COR-L47 (cell line): ENCODE measurements around the gene DPP8.
"Not testable (repeated sequence)": the region's sequence is repeated elsewhere in the genome, so short reads cannot be mapped to it uniquely, and the experiment has no call there.

ENCODE experiments used
- DNase-seq: peaks from one replicate; lab custom pipeline; 2025; lab: John Stamatoyannopoulos, UW

The DPP8 gene

GRCh38 chr15:65516997-65517865 lies at the start of gene DPP8:
TSS of gene DPP8 (minus strand) at chr15:65517689. CDS start at chr15:65512553, 5,136 bp downstream.
- DNase-seq, result peak; percentile 88

- no peak for DNase-seq
Observed at GRCh38 chr15:65561934-65562333, 44.4 kb upstream of the DPP8 start.

GRCh38 chr15:65559941-65560340 lies 42.5 kb upstream of the DPP8 start:
- DNase-seq, result no peak

GRCh38 chr15:65558997-65559760 lies 41.7 kb upstream of the DPP8 start:
- no peak for DNase-seq

DNA sequence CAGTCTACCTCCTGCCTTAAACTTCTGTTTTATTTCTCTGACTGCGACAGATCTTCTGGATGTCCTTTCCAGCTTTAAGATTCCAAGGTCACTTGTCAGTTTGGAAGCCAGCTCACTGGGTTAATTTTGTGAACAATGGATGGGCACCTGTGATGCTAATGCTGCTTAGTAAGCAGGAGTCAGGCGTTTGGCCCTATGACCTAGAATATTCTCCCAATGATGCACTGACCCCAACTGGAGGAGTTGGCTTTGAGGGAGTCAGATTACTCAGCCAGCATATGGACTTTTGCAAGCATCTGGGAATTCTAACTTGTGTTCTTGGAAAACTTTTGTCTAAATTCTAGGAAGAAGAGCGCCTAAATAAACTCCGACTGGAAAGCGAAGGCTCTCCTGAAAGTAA lies 40.8 kb upstream of the DPP8 start:
- DNase-seq, result no peak

DNA sequence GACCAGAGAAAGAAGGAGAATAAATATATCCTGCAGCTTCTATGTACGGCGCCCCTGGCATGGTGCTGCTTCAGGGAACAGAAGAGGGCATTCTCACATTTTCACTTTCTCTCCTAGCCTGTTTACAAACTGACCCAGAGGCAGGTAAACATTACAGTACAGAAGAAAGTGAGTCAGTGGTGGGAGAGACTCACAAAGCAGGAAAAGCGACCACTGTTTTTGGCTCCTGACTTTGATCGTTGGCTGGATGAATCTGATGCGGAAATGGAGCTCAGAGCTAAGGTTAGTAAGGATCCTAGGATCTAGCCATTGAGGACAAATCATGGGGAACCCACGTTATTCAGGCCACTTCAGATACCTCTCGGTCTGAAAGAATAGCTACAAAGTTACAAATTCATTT lies 39.1 kb upstream of the DPP8 start:
- DNase-seq, result no peak

DNA sequence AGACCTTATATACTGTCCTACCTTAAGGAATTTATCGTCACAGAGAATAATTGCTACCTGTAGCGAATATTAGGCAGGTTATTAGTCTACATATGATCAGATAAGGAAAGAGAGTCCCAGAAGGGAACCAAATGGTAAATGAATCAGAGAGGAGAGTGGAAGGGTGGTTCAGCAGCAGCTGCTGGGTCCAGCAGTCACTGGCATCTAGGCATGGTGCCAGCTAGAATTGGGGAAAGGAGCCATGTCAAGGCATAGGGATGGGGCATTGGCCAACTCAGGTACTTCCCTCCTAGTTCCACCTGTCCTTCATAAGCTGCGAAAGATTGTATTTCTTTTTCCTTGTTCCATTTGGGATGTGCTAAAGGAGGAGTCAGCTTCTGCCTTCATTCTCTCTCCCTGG lies 36.2 kb upstream of the DPP8 start:
- no peak for DNase-seq

DNA sequence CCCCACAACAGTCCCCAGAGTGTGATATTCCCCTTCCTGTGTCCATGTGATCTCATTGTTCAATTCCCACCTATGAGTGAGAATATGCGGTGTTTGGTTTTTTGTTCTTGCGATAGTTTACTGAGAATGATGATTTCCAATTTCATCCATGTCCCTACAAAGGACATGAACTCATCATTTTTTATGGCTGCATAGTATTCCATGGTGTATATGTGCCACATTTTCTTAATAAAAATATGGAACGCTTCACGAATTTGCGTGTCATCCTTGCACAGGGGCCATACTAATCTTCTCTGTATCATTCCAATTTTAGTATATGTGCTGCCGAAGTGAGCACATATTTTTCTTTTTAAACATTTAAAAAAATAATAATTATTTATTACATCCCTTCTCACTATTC lies 35.4 kb upstream of the DPP8 start:
- not testable (repeated sequence) for DNase-seq

- no peak for DNase-seq
Observed at GRCh38 chr15:65551183-65551582, 33.7 kb upstream of the DPP8 start.

DNA sequence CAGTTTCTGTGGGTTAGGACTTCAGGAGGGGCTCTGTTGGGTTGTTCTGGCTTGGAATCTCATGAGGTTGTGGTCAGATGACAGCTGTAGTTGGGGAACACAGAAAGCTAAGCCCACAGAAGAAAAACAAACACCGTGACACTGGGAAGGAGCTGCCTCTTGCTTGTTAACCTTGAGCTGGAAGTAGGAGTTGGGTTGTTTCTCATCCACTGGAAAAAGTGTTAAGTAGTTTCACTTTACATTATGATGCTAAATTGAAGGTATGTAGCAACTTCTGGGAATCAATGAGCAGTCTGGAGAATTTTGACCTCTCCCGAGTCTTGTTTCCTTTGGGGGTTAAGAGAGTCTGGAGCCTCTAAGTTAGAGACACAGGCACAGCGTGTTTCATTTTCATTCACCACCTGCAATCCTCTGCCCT lies 33.2 kb upstream of the DPP8 start:
- no peak for DNase-seq

DNA sequence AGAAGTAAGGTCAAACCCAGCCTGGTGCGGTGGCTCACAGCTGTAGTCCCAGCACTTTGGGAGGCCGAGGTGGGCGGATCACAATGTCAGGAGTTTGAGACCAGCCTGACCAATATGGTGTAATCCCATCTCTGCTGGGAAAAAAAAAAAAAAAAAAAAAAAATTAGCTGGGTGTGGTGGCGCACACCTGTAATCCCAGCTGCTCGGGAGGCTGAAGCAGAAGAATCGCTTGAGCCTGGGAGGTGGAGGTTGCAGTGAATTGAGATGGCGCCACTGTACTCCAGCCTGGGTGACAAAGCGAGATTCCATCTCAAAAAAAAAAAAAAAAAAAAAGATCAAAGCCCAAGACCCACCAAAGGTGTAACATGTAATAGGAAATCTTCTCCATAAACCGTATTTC lies 31.8 kb upstream of the DPP8 start:
- not testable (repeated sequence) for DNase-seq

GRCh38 chr15:65547841-65548240 lies 30.4 kb upstream of the DPP8 start:
- no peak for DNase-seq

- no peak for DNase-seq
Observed at GRCh38 chr15:65541231-65541820, 23.8 kb upstream of the DPP8 start.

- no peak for DNase-seq
Observed at GRCh38 chr15:65540314-65540713, 22.8 kb upstream of the DPP8 start.

DNA sequence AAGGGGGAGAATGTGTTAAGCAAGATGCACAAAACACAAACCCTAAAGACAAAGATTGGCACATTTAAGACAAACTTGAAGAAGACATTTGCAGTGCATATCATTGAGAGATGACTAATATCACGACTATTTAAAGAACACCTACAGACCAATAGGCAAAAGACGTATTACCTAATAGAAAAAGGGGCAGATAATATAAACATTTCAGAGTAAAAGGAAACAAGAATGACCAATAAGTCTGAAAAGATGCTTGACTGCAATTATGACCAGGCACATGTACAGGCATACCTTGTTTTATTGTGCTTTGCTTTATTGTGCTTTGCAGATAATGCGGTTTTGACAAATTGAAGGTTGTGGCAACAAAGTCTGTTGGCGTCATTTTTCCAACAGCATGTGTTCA lies 17.7 kb upstream of the DPP8 start:
- no peak for DNase-seq

DNA sequence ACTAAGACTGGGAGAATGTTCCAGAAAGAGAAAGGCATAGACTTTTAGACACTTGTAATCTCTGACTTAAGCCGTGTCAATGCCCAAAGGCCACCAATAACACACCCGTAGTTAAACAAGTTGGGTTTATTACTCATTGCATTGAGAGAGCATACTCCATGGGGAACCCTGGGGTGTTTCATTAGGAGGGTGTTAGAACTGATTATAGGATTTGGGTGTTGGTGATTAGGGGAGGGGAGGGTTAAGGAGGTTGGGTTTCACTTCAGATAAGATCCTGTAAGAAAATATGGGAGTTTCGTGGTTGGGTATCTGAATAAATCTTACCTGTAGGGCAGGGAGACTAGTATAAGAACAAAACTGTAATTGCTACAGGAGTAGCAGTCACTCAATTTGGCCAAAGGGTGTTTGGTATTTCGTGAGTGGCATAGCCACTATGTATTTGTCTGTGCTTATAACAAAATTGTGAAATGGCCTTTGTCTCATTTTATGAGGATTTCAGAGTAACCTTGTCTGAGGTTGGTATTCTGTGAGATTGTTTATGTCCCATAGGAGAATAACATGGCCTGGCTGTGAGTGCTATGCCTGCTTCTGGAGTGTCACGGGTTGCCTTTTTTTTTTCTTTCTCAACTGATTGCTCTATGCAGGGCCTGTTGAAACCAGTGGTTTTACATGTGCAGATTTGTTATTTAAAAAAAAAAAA lies 15.7 kb upstream of the DPP8 start:
- no peak for DNase-seq

GRCh38 chr15:65532738-65533051 lies 15.2 kb upstream of the DPP8 start:
- DNase-seq, result no peak

DNA sequence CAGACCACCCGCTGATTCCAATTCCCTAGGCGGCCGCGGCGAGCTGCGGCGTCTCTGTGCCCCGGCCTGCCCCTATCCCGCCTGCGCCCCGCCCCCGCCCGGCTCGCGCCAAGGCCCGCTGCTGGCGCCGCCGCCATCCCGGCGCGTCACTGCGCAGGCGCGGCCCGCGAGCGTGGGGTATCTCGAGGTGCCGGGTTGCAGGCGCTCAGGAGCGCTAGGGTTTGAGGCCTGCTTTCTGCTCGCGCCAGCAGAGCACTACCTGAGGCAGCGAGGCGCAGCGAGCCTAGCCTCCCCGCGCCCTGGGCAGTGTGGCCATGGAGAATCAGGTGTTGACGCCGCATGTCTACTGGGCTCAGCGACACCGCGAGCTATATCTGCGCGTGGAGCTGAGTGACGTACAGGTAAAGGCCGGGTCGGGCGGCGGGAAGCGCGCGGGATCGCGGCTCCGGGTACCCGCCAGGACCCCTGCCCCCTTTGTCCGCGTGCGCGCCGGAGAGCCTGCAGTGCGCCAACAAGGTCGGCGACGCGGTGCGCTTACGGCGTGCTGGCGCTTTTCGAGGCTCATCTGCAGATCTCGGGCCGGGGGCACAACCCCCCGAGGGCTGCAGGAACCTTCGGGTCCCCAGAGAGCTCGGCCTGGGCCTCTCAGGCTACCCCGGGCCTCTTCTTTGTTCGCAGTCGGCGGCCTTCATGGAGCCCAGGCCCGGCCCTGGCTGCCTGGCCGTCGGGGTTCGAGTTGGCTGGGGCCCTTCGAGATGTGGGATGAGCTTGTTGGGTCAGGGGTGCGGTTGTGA lies 13.0 kb upstream of the DPP8 start, which contains the start of gene HACD3:
TSS of gene HACD3 (plus strand) at position 146 of the 794 bp plus-strand sequence. CDS start at position 315, 169 bp downstream.
- DNase-seq, result peak; percentile 88

DNA sequence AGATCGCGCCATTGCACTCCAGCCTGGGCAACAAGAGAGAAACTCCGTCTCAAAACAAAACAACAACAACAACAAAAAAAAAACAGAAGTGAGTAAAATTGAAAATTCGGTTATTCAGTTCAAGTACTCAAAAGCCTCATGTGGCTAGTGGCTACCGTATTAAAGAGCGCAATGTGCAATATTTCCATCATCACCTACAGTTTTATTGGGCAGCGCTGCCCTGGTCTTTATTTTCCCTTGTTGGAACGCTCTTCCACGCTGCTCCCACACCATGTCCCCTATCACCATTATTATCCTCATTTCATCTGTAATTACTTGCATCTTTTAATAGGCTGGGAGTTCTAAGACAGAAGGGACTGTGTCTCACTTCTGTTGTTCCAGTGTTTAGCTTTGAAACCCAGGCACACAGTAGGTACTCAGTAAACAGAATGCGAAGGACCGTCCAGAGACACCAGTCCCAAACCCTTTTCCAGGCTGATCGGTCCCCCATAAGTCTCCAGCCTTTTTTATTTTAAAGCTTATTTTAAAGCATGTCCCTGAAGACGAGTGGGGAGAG lies 12.4 kb upstream of the DPP8 start:
- DNase-seq, result no peak

GRCh38 chr15:65528461-65529060 lies 11.1 kb upstream of the DPP8 start:
- no peak for DNase-seq

- peak; percentile 44 for DNase-seq
Observed at GRCh38 chr15:65525622-65526021, 8.1 kb upstream of the DPP8 start.
